GM06990 (cell line): Measurements from ENCODE around the gene POU6F2.

Experiments
- DNase-seq: peaks from one replicate; pipeline ENCODE4 v3.0.0-alpha.2; 2011; ENCODE audit not compliant: insufficient read length; ENCODE audit errors: extremely low read depth
- H3K27me3 ChIP-seq: replicated peaks from 2 replicates; pipeline ENCODE4 v1.6.0; 2011; ENCODE audit warnings: low read length; ENCODE audit not compliant: control insufficient read depth, insufficient read depth
- H3K36me3 ChIP-seq: 2 replicates; pipeline ENCODE4 v1.5.1; 2011; ENCODE audit warnings: low read length; ENCODE audit not compliant: control insufficient read depth, insufficient read depth
- H3K4me3 ChIP-seq: replicated peaks from 2 replicates; pipeline ENCODE4 v1.5.1; 2011; ENCODE audit warnings: low read depth, mild to moderate bottlenecking, control low read depth, low read length
- CTCF ChIP-seq: IDR thresholded peaks from 2 replicates; pipeline ENCODE4 v1.5.1; 2011; ENCODE audit warnings: low read length, control low read depth, mild to moderate bottlenecking, inconsistent platforms; ENCODE audit not compliant: insufficient read depth, poor library complexity, severe bottlenecking

The POU6F2 gene

GRCh38 chr7:39069896-39070881 lies 92.5 kb downstream of the POU6F2 start:
- no peaks in the 10 kb centered on the region for H3K36me3 ChIP-seq
- no peaks in the 10 kb centered on the region for H3K27me3 ChIP-seq
- DNase-seq, result no peak
- TF ChIP-seq CTCF, result no peak
- no peak overlapping the region for H3K4me3 ChIP-seq

GRCh38 chr7:39071116-39071515 lies 93.4 kb downstream of the POU6F2 start:
- no peak for DNase-seq
- no peaks in the 10 kb centered on the region for H3K36me3 ChIP-seq
- no peak overlapping the region for H3K4me3 ChIP-seq
- H3K27me3 ChIP-seq, result no peaks in the 10 kb centered on the region
- TF ChIP-seq CTCF, result no peak

- DNase-seq, result no peak
- no peaks in the 10 kb centered on the region for H3K36me3 ChIP-seq
- no peak overlapping the region for H3K4me3 ChIP-seq
- H3K27me3 ChIP-seq, result no peaks in the 10 kb centered on the region
- TF ChIP-seq CTCF, result no peak
These were observed 95.7 kb downstream of the POU6F2 start for GRCh38 chr7:39073432-39073831.

GRCh38 chr7:39075210-39075609 lies 97.5 kb downstream of the POU6F2 start:
- TF ChIP-seq CTCF, result no peak
- H3K27me3 ChIP-seq, result no peaks in the 10 kb centered on the region
- no peak for DNase-seq
- H3K4me3 ChIP-seq, result no peak overlapping the region
- H3K36me3 ChIP-seq, result no peaks in the 10 kb centered on the region

- Histone ChIP-seq H3K4me3 (no peak overlapping the region), H3K27me3 (no peaks in the 10 kb centered on the region; the same call in 1 of the 2 replicates), H3K36me3 (no peaks in the 10 kb centered on the region)
- DNase-seq, result no peak
- no peak for TF ChIP-seq CTCF
These were observed 106.1 kb downstream of the POU6F2 start for GRCh38 chr7:39083781-39084180.
